H1 (cell line): ENCODE measurements around the gene NXPH2. TPM values are rescaled to one million over a fixed set of nuclear protein-coding genes. Genes with fewer than 3 reads are reported as not detected.

Source experiments
- FOSL1 ChIP-seq: IDR thresholded peaks from 2 replicates; pipeline ENCODE4 v1.6.1; 2011; ENCODE audit warnings: mild to moderate bottlenecking, low read depth, low read length, moderate library complexity; ENCODE audit not compliant: insufficient read depth
- POLR2AphosphoS5 ChIP-seq: IDR thresholded peaks from 2 replicates; pipeline ENCODE4 v1.6.1; 2011; ENCODE audit warnings: low read depth, low read length
- POU5F1 ChIP-seq: IDR thresholded peaks from 2 replicates; pipeline ENCODE4 v1.6.1; 2011; ENCODE audit warnings: low read depth, mild to moderate bottlenecking, low read length, moderate library complexity
- polyA plus RNA-seq, 7 experiments: library from polyadenylated mRNA; depleted of rRNA in 3 of 7; stranded (reverse) in 5 of 7; unstranded in 2 of 7; fragments of >200 nt in 5 of 7; fragments of 200-250 nt in 2 of 7; gene quantifications; 1 replicate in 5 of 7; 2 replicates in 1 of 7; 4 replicates in 1 of 7; pipeline versions ENCODE4 v1.2.1 to v1.2.3, GENCODE V29; 2011 to 2013; ENCODE audit warnings: missing spikeins in 2 of 7, mixed read lengths in 2 of 7
- total RNA-seq: library from RNA; stranded (reverse); fragmentation: NEBNext Ultra II Directional; extraction: Animal tissue kit (Norgen Biotek cat#: 25700); gene quantifications from 2 replicates; pipeline ENCODE4 v1.2.1, GENCODE V29; 2021

Gene NXPH2
- total and polyA plus RNA-seq, 2 of the 8 experiments (the other 6 are each of a cell fraction or from before 2014, with no cell fraction given) = 1.9 to 6.9 TPM

DNA sequence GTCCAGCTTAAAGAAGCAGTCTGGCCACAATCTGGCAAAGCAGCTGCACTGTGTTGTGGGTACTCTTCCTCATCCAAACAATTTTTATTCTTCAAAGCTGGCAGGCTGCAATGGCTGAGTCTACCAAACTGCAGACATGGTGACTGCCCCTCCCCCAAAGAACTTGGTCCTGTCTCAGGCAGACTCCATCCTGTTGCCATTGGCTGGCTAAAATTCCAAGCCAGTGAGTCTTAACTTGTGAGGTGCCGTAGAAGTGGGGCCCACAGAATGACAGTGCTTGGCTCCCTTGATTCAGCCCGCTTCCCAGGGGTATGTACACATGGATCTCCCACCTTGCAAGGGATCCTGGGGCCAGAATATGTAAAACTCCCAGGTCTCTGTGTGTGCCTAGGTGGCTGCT is 14.5 kb upstream of the NXPH2 start (continued):
- no peak for TF ChIP-seq POLR2AphosphoS5
- TF ChIP-seq FOSL1 = no peak
- no peak for TF ChIP-seq POU5F1
